ENCODE results near the gene HLA-DPA1.

DNA sequence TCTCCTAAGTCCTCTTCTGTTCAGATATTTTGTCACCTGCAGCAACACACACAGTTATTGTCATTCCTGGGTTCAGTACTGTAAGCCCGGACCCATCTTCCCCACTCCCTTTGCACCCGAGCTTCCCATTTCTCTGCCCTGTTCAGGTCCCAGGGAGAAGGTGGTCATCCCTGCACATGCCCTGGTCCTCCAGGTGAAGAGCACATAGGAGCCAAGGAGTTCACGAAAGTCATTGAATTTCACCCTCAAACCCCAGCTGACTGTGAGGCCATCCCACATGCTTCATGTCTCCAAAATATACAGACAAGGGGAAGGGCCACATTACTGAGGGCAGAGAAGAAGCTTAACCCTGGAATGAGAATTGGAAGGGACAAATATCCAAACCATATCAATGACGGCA lies 8.1 kb downstream of the HLA-DPA1 start:
- TF ChIP-seq ZNF274 (IDR thresholded peaks at IDR 0.05; ENCODE audit: low read depth, low read length) (no peak), SUZ12 (IDR thresholded peaks at IDR 0.05; ENCODE audit: extremely low read depth, insufficient read depth, insufficient read length) (no peak)

Data from NT2/D1 (cell line).